ENCODE data around the gene ZBBX. TPM values are rescaled to one million over a fixed set of nuclear protein-coding genes. Genes with fewer than 3 reads are reported as not detected.

Gene ZBBX
- total RNA-seq, 3 donors from 2014 or later (not counting 1 experiment from before 2014, with no cell fraction given) = not detected

GRCh38 chr3:167225821-167226220, 154.3 kb downstream of the ZBBX start:
- Mint-ChIP-seq H3K4me1 (no peaks in the 10 kb centered on the region), H3K4me3 (no peak overlapping the region), H3K27me3 (ENCODE audit: low read depth in 2 of 2) (no peaks in the 10 kb centered on the region), H3K9me3 (peaks cover 11 to 13% of the 10 kb centered on the region in 2 donors), H3K27ac (no peak overlapping the region), H3K36me3 (no peaks in the 10 kb centered on the region)
- no peak for DNase-seq
- ATAC-seq = no peak
- Histone ChIP-seq H3K27me3 (ENCODE audit: control insufficient read depth, insufficient read depth, low read length) (no peaks in the 10 kb centered on the region), H3K9me3 (ENCODE audit: control insufficient read depth, insufficient read depth, low read length) (peaks cover 2% of the 10 kb centered on the region), H3K27ac (ENCODE audit: low read length) (no peak overlapping the region), H3K4me1 (ENCODE audit: control insufficient read depth, insufficient read depth, low read length) (no peaks in the 10 kb centered on the region), H3K4me3 (ENCODE audit: low read length) (no peak overlapping the region), H3K36me3 (ENCODE audit: control insufficient read depth, insufficient read depth, low read length) (no peaks in the 10 kb centered on the region)
- no peak for TF ChIP-seq CTCF (IDR thresholded peaks at IDR 0.05)
- no CpG with 5 or more reads among the region's 1 CpG for WGBS (ENCODE audit: insufficient coverage)
- intact Hi-C loops (cut with micrococcal nuclease) = no loop called here

GRCh38 chr3:167209011-167209410, 171.1 kb downstream of the ZBBX start:
- Histone ChIP-seq H3K4me3 (ENCODE audit: low read length) (no peak overlapping the region), H3K27me3 (ENCODE audit: control insufficient read depth, insufficient read depth, low read length) (no peaks in the 10 kb centered on the region), H3K36me3 (ENCODE audit: control insufficient read depth, insufficient read depth, low read length) (no peaks in the 10 kb centered on the region), H3K9me3 (ENCODE audit: control insufficient read depth, insufficient read depth, low read length) (peaks cover 25% of the 10 kb centered on the region), H3K4me1 (ENCODE audit: control insufficient read depth, insufficient read depth, low read length) (no peaks in the 10 kb centered on the region), H3K27ac (ENCODE audit: low read length) (no peak overlapping the region)
- intact Hi-C loops (cut with micrococcal nuclease) = no loop called here
- DNase-seq = no peak
- peaks cover 3% of the 10 kb centered on the region for H3K36me3 Mint-ChIP-seq
- no peak overlapping the region for H3K27ac Mint-ChIP-seq
- H3K4me3 Mint-ChIP-seq = no peak overlapping the region
- ATAC-seq = no peak
- H3K27me3 Mint-ChIP-seq (ENCODE audit: low read depth in 2 of 2) = no peaks in the 10 kb centered on the region
- no peaks in the 10 kb centered on the region for H3K4me1 Mint-ChIP-seq
- peaks cover 19 to 20% of the 10 kb centered on the region in 2 donors for H3K9me3 Mint-ChIP-seq
- no peak for TF ChIP-seq CTCF (IDR thresholded peaks at IDR 0.05)

- H3K9me3 Mint-ChIP-seq = peaks cover 18 to 22% of the 10 kb centered on the region in 2 donors
- Histone ChIP-seq H3K36me3 (ENCODE audit: control insufficient read depth, insufficient read depth, low read length) (no peaks in the 10 kb centered on the region), H3K9me3 (ENCODE audit: control insufficient read depth, insufficient read depth, low read length) (peaks cover under 1% of the 10 kb centered on the region), H3K27ac (ENCODE audit: low read length) (no peak overlapping the region), H3K27me3 (ENCODE audit: control insufficient read depth, insufficient read depth, low read length) (no peaks in the 10 kb centered on the region), H3K4me1 (ENCODE audit: control insufficient read depth, insufficient read depth, low read length) (no peaks in the 10 kb centered on the region), H3K4me3 (ENCODE audit: low read length) (no peak overlapping the region)
- H3K4me3 Mint-ChIP-seq = no peak overlapping the region
- ATAC-seq (no peak), DNase-seq (no peak)
- H3K27me3 Mint-ChIP-seq (ENCODE audit: low read depth in 2 of 2) = no peaks in the 10 kb centered on the region
- no peak for TF ChIP-seq CTCF (IDR thresholded peaks at IDR 0.05)
- H3K27ac Mint-ChIP-seq = no peak overlapping the region
- WGBS (ENCODE audit: insufficient coverage) = 75% methylated on average over 1 of the region's 1 CpG
- intact Hi-C loops (cut with micrococcal nuclease) = no loop called here
- no peaks in the 10 kb centered on the region for H3K4me1 Mint-ChIP-seq
- no peaks in the 10 kb centered on the region for H3K36me3 Mint-ChIP-seq
Measured at GRCh38 chr3:167203062-167203461, 177.0 kb downstream of the ZBBX start.

- Mint-ChIP-seq H3K4me3 (no peak overlapping the region), H3K9me3 (peaks cover 9 to 12% of the 10 kb centered on the region in 2 donors), H3K4me1 (no peaks in the 10 kb centered on the region), H3K27me3 (ENCODE audit: low read depth in 2 of 2) (no peaks in the 10 kb centered on the region), H3K27ac (no peak overlapping the region), H3K36me3 (no peaks in the 10 kb centered on the region)
- no peaks in the 10 kb centered on the region for H3K27me3 ChIP-seq (ENCODE audit: control insufficient read depth, insufficient read depth, low read length)
- no CpG with 5 or more reads among the region's 1 CpG for WGBS (ENCODE audit: insufficient coverage)
- ATAC-seq = no peak
- intact Hi-C loops (cut with micrococcal nuclease) = no loop called here
- H3K4me1 ChIP-seq (ENCODE audit: control insufficient read depth, insufficient read depth, low read length) = no peaks in the 10 kb centered on the region
- TF ChIP-seq CTCF (IDR thresholded peaks at IDR 0.05) = no peak
- no peaks in the 10 kb centered on the region for H3K36me3 ChIP-seq (ENCODE audit: control insufficient read depth, insufficient read depth, low read length)
- no peaks in the 10 kb centered on the region for H3K9me3 ChIP-seq (ENCODE audit: control insufficient read depth, insufficient read depth, low read length)
- no peak for DNase-seq
- no peak overlapping the region for H3K4me3 ChIP-seq (ENCODE audit: low read length)
- H3K27ac ChIP-seq (ENCODE audit: low read length) = no peak overlapping the region
Measured at GRCh38 chr3:167198949-167199600, 181.0 kb downstream of the ZBBX start.

Measured in natural killer cell (primary cell).